HEK293 (cell line): ENCODE results near the gene CACNA1D.

Experiments
- CTCF ChIA-PET: fragments of 350-600 bp; formaldehyde crosslinking; extraction: SDS; loops from one replicate; lab custom pipeline; 2021; ENCODE audit warnings: antibody characterized with exemption; lab: Yijun Ruan, JAX
- POLR2A ChIA-PET: fragments of 300-600 bp; formaldehyde crosslinking; extraction: SDS; loops from one replicate; lab custom pipeline; 2020; ENCODE audit warnings: antibody characterized with exemption, inconsistent platforms; lab: Yijun Ruan, JAX
- H3K27ac ChIP-seq: fragments of 200-500 bp; sonication (Bioruptor generic); 2 replicates; pipeline ENCODE4 v1.5.1; 2014; ENCODE audit warnings: low read depth, low read length, control low read depth, inconsistent platforms; ENCODE audit errors: extremely low read depth
- H3K36me3 ChIP-seq, 2 experiments: fragments of 200-500 bp in 1 of 2; sonication (Bioruptor generic) in 1 of 2; 1 replicate in 1 of 2; 2 replicates in 1 of 2; pipeline ENCODE4 v1.5.1; 2014 to 2017; ENCODE audit warnings: inconsistent platforms in 2 of 2, low read length in 2 of 2; ENCODE audit not compliant: control insufficient read depth in 2 of 2, insufficient read depth in 1 of 2
- H3K4me1 ChIP-seq: fragments of 200-500 bp; sonication (Bioruptor generic); 2 replicates; pipeline ENCODE4 v1.5.1; 2014; ENCODE audit warnings: mild to moderate bottlenecking, low read length, inconsistent platforms; ENCODE audit not compliant: control insufficient read depth, insufficient read depth
- H3K4me3 ChIP-seq: 2 replicates; pipeline ENCODE4 v1.5.1; 2011; ENCODE audit warnings: low read depth, mild to moderate bottlenecking, control low read depth, low read length, moderate library complexity
- H3K9me3 ChIP-seq: fragments of 200-500 bp; sonication (Bioruptor generic); 2 replicates; pipeline ENCODE4 v1.5.1; 2014; ENCODE audit warnings: low read depth, low read length, inconsistent platforms; ENCODE audit not compliant: control insufficient read depth, insufficient read depth
- ATF2 ChIP-seq: fragments of 450-650 bp; formaldehyde crosslinking; IDR thresholded peaks from 2 replicates; pipeline ENCODE4 v1.5.1; 2016; ENCODE audit warnings: missing biosample characterization, missing genetic modification characterization, low read depth
- CTCF ChIP-seq: fragments of 450-650 bp; formaldehyde crosslinking; IDR thresholded peaks from 2 replicates; pipeline ENCODE4 v1.5.1; 2016; ENCODE audit warnings: missing biosample characterization, missing genetic modification characterization
- INSM2 ChIP-seq: fragments of 450-650 bp; formaldehyde crosslinking; IDR thresholded peaks from 2 replicates; pipeline ENCODE4 v1.5.1; 2016; ENCODE audit warnings: missing biosample characterization, missing genetic modification characterization
- MZF1 ChIP-seq: fragments of 450-650 bp; formaldehyde crosslinking; IDR thresholded peaks from 2 replicates; pipeline ENCODE4 v1.5.1; 2017; ENCODE audit warnings: missing biosample characterization, missing genetic modification characterization, borderline replicate concordance
- WT1 ChIP-seq: fragments of 450-650 bp; formaldehyde crosslinking; IDR thresholded peaks from 2 replicates; pipeline ENCODE4 v1.5.1; 2016; ENCODE audit warnings: missing biosample characterization, missing genetic modification characterization
- ZNF16 ChIP-seq: fragments of 450-650 bp; formaldehyde crosslinking; IDR thresholded peaks from 2 replicates; pipeline ENCODE4 v1.5.1; 2016; ENCODE audit warnings: low read depth, missing biosample characterization, missing genetic modification characterization
- ZNF169 ChIP-seq: fragments of 450-650 bp; formaldehyde crosslinking; IDR thresholded peaks from 2 replicates; pipeline ENCODE4 v1.5.1; 2016; ENCODE audit warnings: missing biosample characterization, missing genetic modification characterization
- ZNF184 ChIP-seq: fragments of 450-650 bp; IDR thresholded peaks from 2 replicates; pipeline ENCODE4 v1.5.1; 2018; ENCODE audit warnings: missing biosample characterization, mild to moderate bottlenecking, missing genetic modification characterization
- ZNF211 ChIP-seq: fragments of 450-650 bp; formaldehyde crosslinking; IDR thresholded peaks from 2 replicates; pipeline ENCODE4 v1.5.1; 2016; ENCODE audit warnings: low read depth, missing biosample characterization, missing genetic modification characterization
- ZNF274 ChIP-seq, 2 experiments: fragments of 200-500 bp in 1 of 2; fragments of 450-650 bp in 1 of 2; sonication (Bioruptor generic) in 1 of 2; formaldehyde crosslinking in 1 of 2; IDR thresholded peaks; 2 replicates each; pipeline versions ENCODE4 v1.5.1 to v1.6.1; 2014 to 2016; ENCODE audit warnings: borderline replicate concordance in 1 of 2, inconsistent platforms in 1 of 2, low read length in 1 of 2, missing biosample characterization in 1 of 2, missing genetic modification characterization in 1 of 2
- ZNF354C ChIP-seq: fragments of 450-650 bp; formaldehyde crosslinking; IDR thresholded peaks from 2 replicates; pipeline ENCODE4 v1.5.1; 2016; ENCODE audit warnings: missing biosample characterization, missing genetic modification characterization, low read depth, borderline replicate concordance
- ZNF501 ChIP-seq: fragments of 450-650 bp; formaldehyde crosslinking; IDR thresholded peaks from 2 replicates; pipeline ENCODE4 v1.5.1; 2016; ENCODE audit warnings: missing biosample characterization, missing genetic modification characterization
- ZNF514 ChIP-seq: fragments of 450-650 bp; formaldehyde crosslinking; IDR thresholded peaks from 2 replicates; pipeline ENCODE4 v1.5.1; 2016; ENCODE audit warnings: missing biosample characterization, missing genetic modification characterization
- ZNF518A ChIP-seq: fragments of 450-650 bp; formaldehyde crosslinking; conservative IDR thresholded peaks from 2 replicates; pipeline ENCODE4 v1.5.1; 2016; ENCODE audit warnings: low read depth, missing biosample characterization, missing genetic modification characterization
- ZNF560 ChIP-seq: fragments of 450-650 bp; formaldehyde crosslinking; IDR thresholded peaks from 2 replicates; pipeline ENCODE4 v1.5.1; 2017; ENCODE audit warnings: missing biosample characterization, missing genetic modification characterization, borderline replicate concordance
- ZNF580 ChIP-seq: fragments of 450-650 bp; formaldehyde crosslinking; IDR thresholded peaks from 2 replicates; pipeline ENCODE4 v1.5.1; 2016; ENCODE audit warnings: missing biosample characterization, missing genetic modification characterization
- ZNF645 ChIP-seq: fragments of 450-650 bp; formaldehyde crosslinking; IDR thresholded peaks from 2 replicates; pipeline ENCODE4; 2016; ENCODE audit warnings: missing biosample characterization, missing genetic modification characterization
- ZNF658 ChIP-seq: fragments of 450-650 bp; formaldehyde crosslinking; IDR thresholded peaks from 2 replicates; pipeline ENCODE4; 2016; ENCODE audit warnings: missing biosample characterization, missing genetic modification characterization
- ZSCAN16 ChIP-seq: fragments of 450-650 bp; formaldehyde crosslinking; IDR thresholded peaks from 2 replicates; pipeline ENCODE4 v1.5.1; 2016; ENCODE audit warnings: missing biosample characterization, missing genetic modification characterization

Gene CACNA1D

GRCh38 chr3:53618524-53618906 lies 124.1 kb downstream of the CACNA1D start:
- no peaks in the 10 kb centered on the region for H3K4me1 ChIP-seq
- POLR2A ChIA-PET: no interaction called here
- TF ChIP-seq CTCF (tag by site-specific recombination) (no peak), ZNF16 (tag by site-specific recombination) (no peak), ZNF658 (tag by site-specific recombination) (no peak), INSM2 (tag by site-specific recombination) (no peak), ZNF645 (tag by site-specific recombination) (no peak), ZNF560 (tag by site-specific recombination) (no peak)
- TF ChIP-seq, all 188 proteins: peak for 0
- CTCF ChIA-PET: interaction anchor here (0.7 kb wide), 1 partner anchor 92 kb away, joined by 3 read pairs; no protein-coding TSS in a partner anchor
- Histone ChIP-seq H3K27ac (no peak overlapping the region), H3K9me3 (no peaks in the 10 kb centered on the region), H3K36me3 (no peaks in the 10 kb centered on the region), H3K4me3 (no peak overlapping the region)

GRCh38 chr3:53618936-53619335 lies 124.5 kb downstream of the CACNA1D start:
- no peaks in the 10 kb centered on the region for H3K36me3 ChIP-seq
- no peak overlapping the region for H3K4me3 ChIP-seq
- no peaks in the 10 kb centered on the region for H3K4me1 ChIP-seq
- no peak for TF ChIP-seq ZNF514 (tag by site-specific recombination)
- no peak for TF ChIP-seq WT1 (tag by site-specific recombination)
- TF ChIP-seq ZNF169: no peak
- no peak for TF ChIP-seq ZNF354C (tag by site-specific recombination)
- no peak for TF ChIP-seq ZNF580
- no peak for TF ChIP-seq ZNF560 (tag by site-specific recombination)
- TF ChIP-seq ZNF501 (tag by site-specific recombination): no peak
- TF ChIP-seq MZF1 (tag by site-specific recombination): no peak
- TF ChIP-seq ZSCAN16 (tag by site-specific recombination): no peak
- TF ChIP-seq ZNF211 (tag by site-specific recombination): no peak
- TF ChIP-seq ZNF518A (tag by site-specific recombination): no peak
- TF ChIP-seq ZNF274 (IDR thresholded peaks at IDR 0.05; ENCODE audit: low read length): no peak
- no peak for TF ChIP-seq ZNF274 (tag by site-specific recombination; IDR thresholded peaks at IDR 0.05; ENCODE audit: borderline replicate concordance)
- no peak for TF ChIP-seq ATF2 (tag by site-specific recombination)
- TF ChIP-seq ZNF184 (tag by site-specific recombination): no peak
- no peaks in the 10 kb centered on the region for H3K9me3 ChIP-seq
- ChIA-PET CTCF (no interaction called here), POLR2A (no interaction called here)
- H3K27ac ChIP-seq: no peak overlapping the region
